Coronary artery (tissue), 2 donors: ENCODE results near the gene FARP1.
A peak's percentile ranks its signal among the peaks of the same experiment; 100 is the strongest.

Source experiments
- DNase-seq: peaks from one replicate; pipeline ENCODE4 v3.0.0-alpha.2; 2017; ENCODE audit warnings: low spot score
- H3K27ac ChIP-seq, 2 donors: fragments of 200-600 bp; sonication (generic); one replicate each; pipeline ENCODE4 v1.5.1; 2016 to 2019
- H3K4me3 ChIP-seq: fragments of 200-600 bp; sonication (generic); 2 replicates; pipeline ENCODE4 v1.5.1; 2016; ENCODE audit warnings: mild to moderate bottlenecking, moderate library complexity
- TF ChIP-seq, protein P1 (sequence below): fragments of 200-600 bp; sonication (generic); IDR thresholded peaks from one replicate; pipeline ENCODE4 v1.5.1; 2019; ENCODE audit warnings: antibody characterized with exemption

The FARP1 gene

DNA sequence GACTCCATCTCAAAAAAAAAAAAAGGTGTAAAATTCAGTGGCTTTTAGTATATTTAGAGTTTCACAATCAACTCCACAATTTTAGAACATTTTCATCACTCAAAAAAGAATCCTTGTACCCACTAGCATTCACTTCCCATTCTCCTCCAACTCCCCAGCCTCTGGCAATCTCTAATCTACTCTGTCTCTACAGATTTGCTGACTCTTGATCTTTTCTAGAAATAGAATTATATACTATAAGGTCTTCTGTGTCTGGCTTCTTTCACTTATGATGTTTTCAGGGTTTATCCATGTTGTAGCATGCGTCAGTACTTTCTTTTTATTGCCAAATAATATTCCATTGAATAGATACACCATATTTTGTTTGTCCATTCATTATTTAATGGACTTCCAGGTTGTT, 8.0 kb upstream of the FARP1 start:
- no peak overlapping the region for H3K4me3 ChIP-seq
- DNase-seq, result no peak
- TF ChIP-seq, protein P1, sequence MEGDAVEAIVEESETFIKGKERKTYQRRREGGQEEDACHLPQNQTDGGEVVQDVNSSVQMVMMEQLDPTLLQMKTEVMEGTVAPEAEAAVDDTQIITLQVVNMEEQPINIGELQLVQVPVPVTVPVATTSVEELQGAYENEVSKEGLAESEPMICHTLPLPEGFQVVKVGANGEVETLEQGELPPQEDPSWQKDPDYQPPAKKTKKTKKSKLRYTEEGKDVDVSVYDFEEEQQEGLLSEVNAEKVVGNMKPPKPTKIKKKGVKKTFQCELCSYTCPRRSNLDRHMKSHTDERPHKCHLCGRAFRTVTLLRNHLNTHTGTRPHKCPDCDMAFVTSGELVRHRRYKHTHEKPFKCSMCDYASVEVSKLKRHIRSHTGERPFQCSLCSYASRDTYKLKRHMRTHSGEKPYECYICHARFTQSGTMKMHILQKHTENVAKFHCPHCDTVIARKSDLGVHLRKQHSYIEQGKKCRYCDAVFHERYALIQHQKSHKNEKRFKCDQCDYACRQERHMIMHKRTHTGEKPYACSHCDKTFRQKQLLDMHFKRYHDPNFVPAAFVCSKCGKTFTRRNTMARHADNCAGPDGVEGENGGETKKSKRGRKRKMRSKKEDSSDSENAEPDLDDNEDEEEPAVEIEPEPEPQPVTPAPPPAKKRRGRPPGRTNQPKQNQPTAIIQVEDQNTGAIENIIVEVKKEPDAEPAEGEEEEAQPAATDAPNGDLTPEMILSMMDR, result no peak
- H3K27ac ChIP-seq, result no peak overlapping the region

DNA sequence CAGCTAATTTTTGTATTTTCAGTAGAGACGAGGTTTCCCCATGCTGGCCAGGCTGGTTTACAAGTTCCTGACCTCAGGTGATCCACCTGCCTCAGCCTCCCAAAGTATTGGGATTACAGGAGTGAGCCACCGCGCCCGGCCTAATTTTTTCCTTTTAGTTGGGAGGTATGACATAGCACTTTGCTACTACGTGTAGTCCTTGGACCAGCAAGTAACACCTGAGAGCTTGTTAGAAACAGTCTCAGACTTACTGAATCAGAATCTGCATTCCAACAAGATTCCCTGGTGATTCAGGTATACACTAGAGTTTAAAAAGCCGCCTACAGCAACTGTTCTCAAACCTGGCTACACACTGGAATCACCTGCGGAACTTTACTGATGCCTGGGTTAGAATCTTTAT, 1.8 kb upstream of the FARP1 start:
- TF ChIP-seq, protein P1, result no peak
- no peak overlapping the region for H3K4me3 ChIP-seq
- no peak for DNase-seq
- H3K27ac ChIP-seq, result no peak overlapping the region

DNA sequence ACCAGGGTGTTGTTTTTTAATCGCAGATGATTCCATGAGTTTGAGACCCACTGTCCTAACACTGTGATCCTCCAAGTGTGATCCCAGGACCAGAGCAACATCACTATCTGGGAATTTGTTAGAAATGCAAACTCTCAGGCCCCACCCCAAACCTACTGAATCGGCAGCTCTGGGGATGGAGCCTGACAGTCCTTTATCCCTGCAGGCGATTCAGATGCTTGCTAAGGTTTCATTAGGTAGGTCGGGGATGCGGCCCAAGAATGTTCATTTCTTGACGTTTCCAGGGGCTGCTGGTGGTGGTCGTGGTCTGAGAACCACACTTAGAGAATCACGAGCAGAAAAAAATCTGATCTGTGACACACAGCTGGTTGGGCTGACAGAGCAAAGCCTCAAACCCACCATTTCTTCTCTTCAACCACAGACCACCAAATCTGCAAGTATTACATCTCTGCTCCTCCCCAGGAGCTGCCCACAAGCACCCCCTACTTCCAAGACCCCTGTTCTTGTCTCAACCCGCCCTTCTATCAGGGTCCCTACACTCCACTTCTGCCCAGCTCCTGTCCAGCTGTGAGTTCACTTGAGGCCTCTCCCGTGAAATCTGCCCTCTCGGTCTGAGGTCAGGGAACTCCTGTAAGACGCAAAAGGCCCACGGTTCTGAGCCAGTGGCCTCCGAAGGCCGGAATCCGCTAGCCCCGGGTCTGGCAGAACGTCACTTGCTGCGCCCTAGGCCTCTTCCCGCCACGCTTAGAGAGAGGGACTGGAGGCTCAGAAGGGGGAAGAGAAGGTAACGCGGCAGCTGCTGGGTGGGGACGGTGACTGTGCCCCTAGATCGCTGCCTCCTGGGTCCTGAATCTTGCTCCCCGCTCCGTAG, 1.1 kb upstream of the FARP1 start:
- peak; percentile 73 for DNase-seq
- Histone ChIP-seq H3K4me3 (peak overlapping the region; percentile 96), H3K27ac (peak overlapping the region in 1 of 2 donors; percentile 83)
- TF ChIP-seq, protein P1, result no peak

DNA sequence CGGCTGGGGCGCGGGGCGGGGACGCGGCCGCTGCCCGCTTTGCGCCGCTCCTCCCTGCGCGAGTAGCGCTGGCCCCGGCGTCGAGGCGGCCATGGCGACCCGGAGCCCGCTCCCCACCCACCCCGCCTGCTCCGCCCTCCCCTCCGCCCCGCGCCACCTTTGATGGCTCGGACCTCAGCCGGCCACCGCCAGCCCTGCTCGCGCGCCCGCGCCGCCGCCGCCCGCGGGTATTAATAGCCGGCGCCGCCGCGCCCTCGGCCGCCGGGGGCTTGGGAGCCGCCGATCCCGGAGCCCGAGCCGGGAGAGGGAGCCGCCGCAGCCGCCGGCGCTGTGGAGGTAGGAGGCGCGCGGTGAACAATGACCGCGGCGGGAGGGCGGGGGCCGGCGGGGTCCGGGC, 261 bp downstream of the FARP1 start:
- TF ChIP-seq, protein P1, result no peak
- DNase-seq, result no peak
- Histone ChIP-seq H3K27ac (peak overlapping the region; percentile 28 to 83), H3K4me3 (peak overlapping the region; percentile 96)

DNA sequence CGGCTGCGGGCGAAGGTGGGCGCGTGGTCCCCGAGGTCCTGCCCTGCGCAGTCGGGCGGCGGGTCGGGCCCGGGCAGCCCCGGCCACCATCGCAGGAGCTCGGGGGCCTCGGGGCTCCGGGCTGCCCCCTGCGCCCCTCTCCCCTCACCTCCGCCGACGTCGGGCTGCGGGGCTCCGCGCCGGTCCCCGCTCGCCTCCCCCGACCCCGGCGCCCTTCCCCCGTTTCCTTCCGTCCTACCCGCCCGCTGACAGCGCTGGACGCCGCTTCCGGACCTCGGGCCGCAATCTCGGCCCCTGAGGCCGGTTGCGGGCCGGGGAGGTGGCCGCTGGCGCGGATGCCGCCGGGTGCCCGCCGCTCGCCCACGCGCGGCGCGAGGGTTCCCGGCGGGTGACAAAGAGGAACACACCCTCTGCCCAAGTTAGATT, 720 bp downstream of the FARP1 start:
- H3K27ac ChIP-seq, result peak overlapping the region; percentile 28 to 83
- peak overlapping the region; percentile 96 for H3K4me3 ChIP-seq
- TF ChIP-seq, protein P1, result no peak
- DNase-seq, result no peak

DNA sequence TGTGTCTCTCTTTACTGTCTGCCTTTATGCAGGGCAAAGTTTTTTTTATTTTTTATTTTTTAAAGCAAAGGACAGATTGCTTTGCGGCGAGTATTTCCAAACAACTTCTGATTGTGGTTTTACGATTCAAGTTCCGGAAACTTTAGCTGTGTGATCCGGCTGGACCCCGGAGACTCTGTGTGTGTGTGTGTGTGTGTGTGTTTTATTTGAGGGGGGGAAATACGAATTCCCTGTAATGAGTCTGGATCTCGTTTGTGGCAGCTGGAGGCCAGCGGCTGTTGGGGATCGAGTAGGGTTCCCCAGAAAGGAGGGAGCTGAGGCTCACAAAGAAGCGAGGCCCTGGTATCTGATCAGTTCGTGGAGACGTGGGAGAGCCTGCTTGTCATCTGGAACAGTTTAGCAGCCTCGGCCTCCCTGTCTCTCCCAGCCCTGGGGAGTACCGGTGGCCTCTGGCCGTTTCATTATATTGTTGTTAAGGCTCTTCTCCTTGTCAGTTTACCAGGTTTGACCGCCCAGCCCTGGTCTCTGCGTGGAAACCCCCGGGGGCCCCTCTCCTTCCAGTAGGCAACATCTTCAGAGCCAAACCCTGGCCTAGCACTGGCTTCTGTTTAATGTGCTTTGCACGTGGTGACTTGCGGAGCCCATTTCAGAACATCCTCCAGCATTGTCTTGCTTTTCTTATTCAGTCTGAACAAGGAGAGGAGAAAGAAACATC, 1.3 kb downstream of the FARP1 start:
- Histone ChIP-seq H3K27ac (peak overlapping the region; percentile 28 to 39), H3K4me3 (peak overlapping the region; percentile 96)
- TF ChIP-seq, protein P1, result no peak
- no peak for DNase-seq
